GM23338 (cell line): ENCODE measurements around the gene WDCP.

Experiments
- CREB1 ChIP-seq: fragments of 250-450 bp; sonication (Bioruptor Pico); IDR thresholded peaks from 2 replicates; pipeline ENCODE4 v1.5.0; 2020; ENCODE audit warnings: low read depth, mild to moderate bottlenecking, moderate library complexity
- ETS1 ChIP-seq: IDR thresholded peaks from 2 replicates; pipeline ENCODE4 v1.6.1; 2016; ENCODE audit warnings: antibody characterized with exemption
- EZH2 ChIP-seq: fragments of 200-600 bp; sonication (generic); IDR thresholded peaks from one replicate; pipeline ENCODE4 v1.8.0; 2017; ENCODE audit warnings: antibody characterized with exemption, mild to moderate bottlenecking, low read depth; ENCODE audit not compliant: unreplicated experiment
- EZH2phosphoT487 ChIP-seq: fragments of 200-600 bp; sonication (generic); IDR thresholded peaks from one replicate; pipeline ENCODE4 v1.8.1; 2018; ENCODE audit warnings: antibody characterized with exemption; ENCODE audit not compliant: unreplicated experiment
- JUNB ChIP-seq: IDR thresholded peaks from one replicate; pipeline ENCODE4 v1.6.1; 2016; ENCODE audit warnings: antibody characterized with exemption; ENCODE audit not compliant: unreplicated experiment
- NANOG ChIP-seq: IDR thresholded peaks from 2 replicates; pipeline ENCODE4 v1.6.1; 2016; ENCODE audit warnings: antibody characterized with exemption, borderline replicate concordance
- POLR2AphosphoS5 ChIP-seq: IDR thresholded peaks from 2 replicates; pipeline ENCODE4 v1.6.1; 2016; ENCODE audit warnings: antibody characterized with exemption, low read depth
- STAT1 ChIP-seq: IDR thresholded peaks from one replicate; pipeline ENCODE4 v1.6.1; 2016; ENCODE audit warnings: antibody characterized with exemption; ENCODE audit not compliant: unreplicated experiment
- ZNF114 ChIP-seq: fragments of 250-450 bp; sonication (Bioruptor Pico); IDR thresholded peaks from 2 replicates; pipeline ENCODE4 v1.5.0; 2020; ENCODE audit warnings: mild to moderate bottlenecking, moderate library complexity
- ZNF331 ChIP-seq: fragments of 250-450 bp; sonication (Bioruptor Pico); IDR thresholded peaks from 2 replicates; pipeline ENCODE4 v1.5.0; 2020; ENCODE audit warnings: low read depth, mild to moderate bottlenecking, moderate library complexity
- TF ChIP-seq, protein P1 (sequence below), 2 experiments: fragments of 200-600 bp in 1 of 2; sonication (generic) in 1 of 2; conservative IDR thresholded peaks; 2 replicates each; pipeline versions ENCODE4 v1.5.1 to v1.6.1; 2016 to 2017; ENCODE audit warnings: antibody characterized with exemption in 2 of 2, low read depth in 2 of 2, mild to moderate bottlenecking in 2 of 2, moderate library complexity in 1 of 2
- TF ChIP-seq, protein P2 (sequence below): IDR thresholded peaks from one replicate; pipeline ENCODE4 v1.6.1; 2018; ENCODE audit warnings: antibody characterized with exemption; ENCODE audit not compliant: unreplicated experiment
- TF ChIP-seq, protein P3 (sequence below): fragments of 250-450 bp; sonication (Bioruptor Pico); IDR thresholded peaks from 2 replicates; pipeline ENCODE4 v1.5.0; 2020; ENCODE audit warnings: mild to moderate bottlenecking, moderate library complexity

DNA sequence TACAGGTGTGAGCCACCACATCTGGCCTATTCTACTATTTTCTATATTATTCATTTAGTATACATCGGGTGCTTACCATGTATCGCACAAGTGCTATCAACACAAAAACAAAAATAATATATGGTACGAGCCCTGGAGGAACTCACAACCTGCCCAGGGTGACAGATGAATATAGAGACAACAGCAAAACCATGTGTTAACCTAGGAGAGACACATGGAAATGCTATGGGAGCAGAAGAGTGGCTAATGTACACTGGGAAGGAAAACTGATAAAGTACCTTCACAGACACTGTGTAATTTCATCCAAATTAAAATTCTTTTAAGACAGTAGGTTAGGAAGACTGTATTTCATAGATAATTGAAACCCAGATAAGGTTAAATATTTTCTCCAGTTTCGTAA is 25.1 kb upstream of the WDCP start:
- TF ChIP-seq, protein P1, sequence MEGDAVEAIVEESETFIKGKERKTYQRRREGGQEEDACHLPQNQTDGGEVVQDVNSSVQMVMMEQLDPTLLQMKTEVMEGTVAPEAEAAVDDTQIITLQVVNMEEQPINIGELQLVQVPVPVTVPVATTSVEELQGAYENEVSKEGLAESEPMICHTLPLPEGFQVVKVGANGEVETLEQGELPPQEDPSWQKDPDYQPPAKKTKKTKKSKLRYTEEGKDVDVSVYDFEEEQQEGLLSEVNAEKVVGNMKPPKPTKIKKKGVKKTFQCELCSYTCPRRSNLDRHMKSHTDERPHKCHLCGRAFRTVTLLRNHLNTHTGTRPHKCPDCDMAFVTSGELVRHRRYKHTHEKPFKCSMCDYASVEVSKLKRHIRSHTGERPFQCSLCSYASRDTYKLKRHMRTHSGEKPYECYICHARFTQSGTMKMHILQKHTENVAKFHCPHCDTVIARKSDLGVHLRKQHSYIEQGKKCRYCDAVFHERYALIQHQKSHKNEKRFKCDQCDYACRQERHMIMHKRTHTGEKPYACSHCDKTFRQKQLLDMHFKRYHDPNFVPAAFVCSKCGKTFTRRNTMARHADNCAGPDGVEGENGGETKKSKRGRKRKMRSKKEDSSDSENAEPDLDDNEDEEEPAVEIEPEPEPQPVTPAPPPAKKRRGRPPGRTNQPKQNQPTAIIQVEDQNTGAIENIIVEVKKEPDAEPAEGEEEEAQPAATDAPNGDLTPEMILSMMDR (conservative IDR thresholded peaks at IDR 0.05; ENCODE audit: low read depth in 2 of 2): no peak
- TF ChIP-seq POLR2AphosphoS5 (no peak), EZH2phosphoT487 (no peak), STAT1 (no peak), JUNB (no peak), EZH2 (no peak), NANOG (no peak), CREB1 (CRISPR knock-in tag) (no peak), ETS1 (no peak), ZNF114 (no peak), ZNF331 (CRISPR knock-in tag) (no peak)
- TF ChIP-seq, protein P2, sequence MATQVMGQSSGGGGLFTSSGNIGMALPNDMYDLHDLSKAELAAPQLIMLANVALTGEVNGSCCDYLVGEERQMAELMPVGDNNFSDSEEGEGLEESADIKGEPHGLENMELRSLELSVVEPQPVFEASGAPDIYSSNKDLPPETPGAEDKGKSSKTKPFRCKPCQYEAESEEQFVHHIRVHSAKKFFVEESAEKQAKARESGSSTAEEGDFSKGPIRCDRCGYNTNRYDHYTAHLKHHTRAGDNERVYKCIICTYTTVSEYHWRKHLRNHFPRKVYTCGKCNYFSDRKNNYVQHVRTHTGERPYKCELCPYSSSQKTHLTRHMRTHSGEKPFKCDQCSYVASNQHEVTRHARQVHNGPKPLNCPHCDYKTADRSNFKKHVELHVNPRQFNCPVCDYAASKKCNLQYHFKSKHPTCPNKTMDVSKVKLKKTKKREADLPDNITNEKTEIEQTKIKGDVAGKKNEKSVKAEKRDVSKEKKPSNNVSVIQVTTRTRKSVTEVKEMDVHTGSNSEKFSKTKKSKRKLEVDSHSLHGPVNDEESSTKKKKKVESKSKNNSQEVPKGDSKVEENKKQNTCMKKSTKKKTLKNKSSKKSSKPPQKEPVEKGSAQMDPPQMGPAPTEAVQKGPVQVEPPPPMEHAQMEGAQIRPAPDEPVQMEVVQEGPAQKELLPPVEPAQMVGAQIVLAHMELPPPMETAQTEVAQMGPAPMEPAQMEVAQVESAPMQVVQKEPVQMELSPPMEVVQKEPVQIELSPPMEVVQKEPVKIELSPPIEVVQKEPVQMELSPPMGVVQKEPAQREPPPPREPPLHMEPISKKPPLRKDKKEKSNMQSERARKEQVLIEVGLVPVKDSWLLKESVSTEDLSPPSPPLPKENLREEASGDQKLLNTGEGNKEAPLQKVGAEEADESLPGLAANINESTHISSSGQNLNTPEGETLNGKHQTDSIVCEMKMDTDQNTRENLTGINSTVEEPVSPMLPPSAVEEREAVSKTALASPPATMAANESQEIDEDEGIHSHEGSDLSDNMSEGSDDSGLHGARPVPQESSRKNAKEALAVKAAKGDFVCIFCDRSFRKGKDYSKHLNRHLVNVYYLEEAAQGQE: no peak
- TF ChIP-seq, protein P3, sequence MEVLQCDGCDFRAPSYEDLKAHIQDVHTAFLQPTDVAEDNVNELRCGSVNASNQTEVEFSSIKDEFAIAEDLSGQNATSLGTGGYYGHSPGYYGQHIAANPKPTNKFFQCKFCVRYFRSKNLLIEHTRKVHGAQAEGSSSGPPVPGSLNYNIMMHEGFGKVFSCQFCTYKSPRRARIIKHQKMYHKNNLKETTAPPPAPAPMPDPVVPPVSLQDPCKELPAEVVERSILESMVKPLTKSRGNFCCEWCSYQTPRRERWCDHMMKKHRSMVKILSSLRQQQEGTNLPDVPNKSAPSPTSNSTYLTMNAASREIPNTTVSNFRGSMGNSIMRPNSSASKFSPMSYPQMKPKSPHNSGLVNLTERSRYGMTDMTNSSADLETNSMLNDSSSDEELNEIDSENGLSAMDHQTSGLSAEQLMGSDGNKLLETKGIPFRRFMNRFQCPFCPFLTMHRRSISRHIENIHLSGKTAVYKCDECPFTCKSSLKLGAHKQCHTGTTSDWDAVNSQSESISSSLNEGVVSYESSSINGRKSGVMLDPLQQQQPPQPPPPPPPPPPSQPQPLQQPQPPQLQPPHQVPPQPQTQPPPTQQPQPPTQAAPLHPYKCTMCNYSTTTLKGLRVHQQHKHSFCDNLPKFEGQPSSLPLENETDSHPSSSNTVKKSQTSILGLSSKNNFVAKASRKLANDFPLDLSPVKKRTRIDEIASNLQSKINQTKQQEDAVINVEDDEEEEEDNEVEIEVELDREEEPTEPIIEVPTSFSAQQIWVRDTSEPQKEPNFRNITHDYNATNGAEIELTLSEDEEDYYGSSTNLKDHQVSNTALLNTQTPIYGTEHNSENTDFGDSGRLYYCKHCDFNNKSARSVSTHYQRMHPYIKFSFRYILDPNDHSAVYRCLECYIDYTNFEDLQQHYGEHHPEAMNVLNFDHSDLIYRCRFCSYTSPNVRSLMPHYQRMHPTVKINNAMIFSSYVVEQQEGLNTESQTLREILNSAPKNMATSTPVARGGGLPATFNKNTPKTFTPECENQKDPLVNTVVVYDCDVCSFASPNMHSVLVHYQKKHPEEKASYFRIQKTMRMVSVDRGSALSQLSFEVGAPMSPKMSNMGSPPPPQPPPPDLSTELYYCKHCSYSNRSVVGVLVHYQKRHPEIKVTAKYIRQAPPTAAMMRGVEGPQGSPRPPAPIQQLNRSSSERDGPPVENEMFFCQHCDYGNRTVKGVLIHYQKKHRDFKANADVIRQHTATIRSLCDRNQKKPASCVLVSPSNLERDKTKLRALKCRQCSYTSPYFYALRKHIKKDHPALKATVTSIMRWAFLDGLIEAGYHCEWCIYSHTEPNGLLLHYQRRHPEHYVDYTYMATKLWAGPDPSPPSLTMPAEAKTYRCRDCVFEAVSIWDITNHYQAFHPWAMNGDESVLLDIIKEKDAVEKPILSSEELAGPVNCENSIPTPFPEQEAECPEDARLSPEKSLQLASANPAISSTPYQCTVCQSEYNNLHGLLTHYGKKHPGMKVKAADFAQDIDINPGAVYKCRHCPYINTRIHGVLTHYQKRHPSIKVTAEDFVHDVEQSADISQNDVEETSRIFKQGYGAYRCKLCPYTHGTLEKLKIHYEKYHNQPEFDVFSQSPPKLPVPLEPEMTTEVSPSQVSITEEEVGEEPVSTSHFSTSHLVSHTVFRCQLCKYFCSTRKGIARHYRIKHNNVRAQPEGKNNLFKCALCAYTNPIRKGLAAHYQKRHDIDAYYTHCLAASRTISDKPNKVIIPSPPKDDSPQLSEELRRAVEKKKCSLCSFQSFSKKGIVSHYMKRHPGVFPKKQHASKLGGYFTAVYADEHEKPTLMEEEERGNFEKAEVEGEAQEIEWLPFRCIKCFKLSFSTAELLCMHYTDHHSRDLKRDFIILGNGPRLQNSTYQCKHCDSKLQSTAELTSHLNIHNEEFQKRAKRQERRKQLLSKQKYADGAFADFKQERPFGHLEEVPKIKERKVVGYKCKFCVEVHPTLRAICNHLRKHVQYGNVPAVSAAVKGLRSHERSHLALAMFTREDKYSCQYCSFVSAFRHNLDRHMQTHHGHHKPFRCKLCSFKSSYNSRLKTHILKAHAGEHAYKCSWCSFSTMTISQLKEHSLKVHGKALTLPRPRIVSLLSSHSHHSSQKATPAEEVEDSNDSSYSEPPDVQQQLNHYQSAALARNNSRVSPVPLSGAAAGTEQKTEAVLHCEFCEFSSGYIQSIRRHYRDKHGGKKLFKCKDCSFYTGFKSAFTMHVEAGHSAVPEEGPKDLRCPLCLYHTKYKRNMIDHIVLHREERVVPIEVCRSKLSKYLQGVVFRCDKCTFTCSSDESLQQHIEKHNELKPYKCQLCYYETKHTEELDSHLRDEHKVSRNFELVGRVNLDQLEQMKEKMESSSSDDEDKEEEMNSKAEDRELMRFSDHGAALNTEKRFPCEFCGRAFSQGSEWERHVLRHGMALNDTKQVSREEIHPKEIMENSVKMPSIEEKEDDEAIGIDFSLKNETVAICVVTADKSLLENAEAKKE: no peak
